Liver (tissue), 3 donors: ENCODE results near the gene PSMD6.

Source experiments
- CTCF ChIP-seq: fragments of 150-350 bp; IDR thresholded peaks from 2 replicates; pipeline ENCODE4 v1.5.1; 2017; ENCODE audit warnings: improper control_type of control experiment, low read depth, low read length; ENCODE audit not compliant: missing input control
- RXRA ChIP-seq, 2 donors: IDR thresholded peaks; 2 replicates each; pipeline ENCODE4 v1.6.1; 2017 to 2018; ENCODE audit warnings: antibody characterized with exemption in 2 of 2, mild to moderate bottlenecking in 1 of 2
- TAF1 ChIP-seq: conservative IDR thresholded peaks from 2 replicates; pipeline ENCODE4 v1.6.1; 2016; ENCODE audit warnings: antibody characterized with exemption, mild to moderate bottlenecking
- TF ChIP-seq, protein P1 (sequence below): IDR thresholded peaks from 2 replicates; pipeline ENCODE4 v1.6.1; 2016; ENCODE audit warnings: antibody characterized with exemption, mild to moderate bottlenecking
- donor health status: healthy.
- donor health status: healthy.

DNA sequence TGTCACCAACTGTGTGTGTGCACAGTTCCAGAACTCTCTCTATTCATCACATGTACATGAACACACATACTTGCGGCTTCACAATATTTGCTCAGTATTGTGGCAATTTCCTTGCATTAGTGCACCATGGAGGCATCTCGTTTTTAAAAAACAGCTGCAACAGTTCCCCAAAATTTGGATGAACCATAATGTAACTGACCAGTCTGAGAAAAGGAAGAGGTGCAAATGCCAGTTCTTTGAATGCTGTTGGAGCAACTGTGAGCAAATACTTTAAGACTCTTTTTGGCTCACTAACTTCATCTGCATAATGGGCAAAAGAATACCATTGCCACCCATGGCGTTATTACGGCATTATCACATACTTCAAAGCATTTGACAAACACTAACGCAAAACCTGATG, 38.3 kb upstream of the PSMD6 start:
- TF ChIP-seq CTCF: no peak
- no peak for TF ChIP-seq TAF1
- TF ChIP-seq RXRA (IDR thresholded peaks at IDR 0.05): no peak
- TF ChIP-seq, protein P1, sequence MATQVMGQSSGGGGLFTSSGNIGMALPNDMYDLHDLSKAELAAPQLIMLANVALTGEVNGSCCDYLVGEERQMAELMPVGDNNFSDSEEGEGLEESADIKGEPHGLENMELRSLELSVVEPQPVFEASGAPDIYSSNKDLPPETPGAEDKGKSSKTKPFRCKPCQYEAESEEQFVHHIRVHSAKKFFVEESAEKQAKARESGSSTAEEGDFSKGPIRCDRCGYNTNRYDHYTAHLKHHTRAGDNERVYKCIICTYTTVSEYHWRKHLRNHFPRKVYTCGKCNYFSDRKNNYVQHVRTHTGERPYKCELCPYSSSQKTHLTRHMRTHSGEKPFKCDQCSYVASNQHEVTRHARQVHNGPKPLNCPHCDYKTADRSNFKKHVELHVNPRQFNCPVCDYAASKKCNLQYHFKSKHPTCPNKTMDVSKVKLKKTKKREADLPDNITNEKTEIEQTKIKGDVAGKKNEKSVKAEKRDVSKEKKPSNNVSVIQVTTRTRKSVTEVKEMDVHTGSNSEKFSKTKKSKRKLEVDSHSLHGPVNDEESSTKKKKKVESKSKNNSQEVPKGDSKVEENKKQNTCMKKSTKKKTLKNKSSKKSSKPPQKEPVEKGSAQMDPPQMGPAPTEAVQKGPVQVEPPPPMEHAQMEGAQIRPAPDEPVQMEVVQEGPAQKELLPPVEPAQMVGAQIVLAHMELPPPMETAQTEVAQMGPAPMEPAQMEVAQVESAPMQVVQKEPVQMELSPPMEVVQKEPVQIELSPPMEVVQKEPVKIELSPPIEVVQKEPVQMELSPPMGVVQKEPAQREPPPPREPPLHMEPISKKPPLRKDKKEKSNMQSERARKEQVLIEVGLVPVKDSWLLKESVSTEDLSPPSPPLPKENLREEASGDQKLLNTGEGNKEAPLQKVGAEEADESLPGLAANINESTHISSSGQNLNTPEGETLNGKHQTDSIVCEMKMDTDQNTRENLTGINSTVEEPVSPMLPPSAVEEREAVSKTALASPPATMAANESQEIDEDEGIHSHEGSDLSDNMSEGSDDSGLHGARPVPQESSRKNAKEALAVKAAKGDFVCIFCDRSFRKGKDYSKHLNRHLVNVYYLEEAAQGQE: no peak
